ENCODE data around the gene ALDH4A1. TPM values are rescaled to one million over a fixed set of nuclear protein-coding genes. Genes with fewer than 3 reads are reported as not detected.

Gene ALDH4A1
- total RNA-seq, 4 donors from 2014 or later = 16.5 to 25.8 (median 22.1) TPM

- DNase-seq (ENCODE audit: low spot score in 2 of 2) = no peak
- 73% methylated on average over 9 of the region's 9 CpGs for whole genome bisulfite sequencing, 2 donors
- intact Hi-C loops (cut with DNase I; ENCODE audit: low total_unique reads) = no loop called here
- H3K4me3 ChIP-seq (ENCODE audit: low read depth, poor library complexity, severe bottlenecking) = no peak overlapping the region
- TF ChIP-seq CTCF (IDR thresholded peaks at IDR 0.05) (no peak), POLR2A (IDR thresholded peaks at IDR 0.05) (no peak)
Observed at GRCh38 chr1:18869847-18870594, 32.3 kb downstream of the ALDH4A1 start.

GRCh38 chr1:18868801-18869424, 33.4 kb downstream of the ALDH4A1 start:
- intact Hi-C loops (cut with DNase I; ENCODE audit: low total_unique reads) = no loop called here
- no peak for DNase-seq (ENCODE audit: low spot score in 2 of 2)
- H3K4me3 ChIP-seq (ENCODE audit: low read depth, poor library complexity, severe bottlenecking) = no peak overlapping the region
- TF ChIP-seq POLR2A (IDR thresholded peaks at IDR 0.05) (no peak), CTCF (IDR thresholded peaks at IDR 0.05) (no peak)
- WGBS, 2 donors = 60 to 67% methylated on average over 10 to 12 of the region's 12 CpGs

- TF ChIP-seq POLR2A (IDR thresholded peaks at IDR 0.05) = no peak
- TF ChIP-seq CTCF (IDR thresholded peaks at IDR 0.05) = no peak
- intact Hi-C loops (cut with DNase I; ENCODE audit: low total_unique reads) = no loop called here
- H3K4me3 ChIP-seq (ENCODE audit: low read depth, poor library complexity, severe bottlenecking) = no peak overlapping the region
- no peak for DNase-seq (ENCODE audit: low spot score in 2 of 2)
- 66 to 69% methylated on average over 5 of the region's 5 CpGs for WGBS, 2 donors
Observed at GRCh38 chr1:18868354-18868753, 34.0 kb downstream of the ALDH4A1 start.

GRCh38 chr1:18866846-18867245, 35.5 kb downstream of the ALDH4A1 start:
- no peak overlapping the region for H3K4me3 ChIP-seq (ENCODE audit: low read depth, poor library complexity, severe bottlenecking)
- TF ChIP-seq POLR2A (IDR thresholded peaks at IDR 0.05) (no peak), CTCF (IDR thresholded peaks at IDR 0.05) (no peak)
- 90 to 96% methylated on average over 3 of the region's 3 CpGs for WGBS, 2 donors
- DNase-seq (ENCODE audit: low spot score in 2 of 2) = no peak
- intact Hi-C loops (cut with DNase I; ENCODE audit: low total_unique reads) = no loop called here

DNA sequence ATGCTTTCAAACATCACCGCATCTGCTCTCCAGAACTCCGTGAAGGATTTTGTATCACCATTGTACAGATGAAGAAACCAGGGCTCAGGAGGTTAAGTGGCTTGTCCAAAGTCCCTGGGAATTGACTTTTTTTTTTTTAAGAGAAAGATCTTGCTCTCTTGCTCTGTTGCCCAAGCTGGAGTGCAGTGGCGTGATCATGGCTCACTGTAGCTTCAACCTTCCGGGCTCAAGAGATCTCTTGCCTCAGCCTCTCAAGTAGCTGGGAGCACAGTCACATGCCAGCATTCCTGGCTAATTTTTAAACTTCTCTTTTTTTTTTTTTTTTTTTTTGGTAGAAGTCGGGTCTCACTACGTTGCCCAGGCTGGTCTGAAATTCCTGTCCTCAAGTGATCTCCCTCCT, 36.0 kb downstream of the ALDH4A1 start:
- intact Hi-C loops (cut with DNase I; ENCODE audit: low total_unique reads) = no loop called here
- no peak for DNase-seq (ENCODE audit: low spot score in 2 of 2)
- TF ChIP-seq CTCF (IDR thresholded peaks at IDR 0.05) (no peak), POLR2A (IDR thresholded peaks at IDR 0.05) (no peak)
- H3K4me3 ChIP-seq (ENCODE audit: low read depth, poor library complexity, severe bottlenecking) = no peak overlapping the region
- 72% methylated on average over 6 of the region's 6 CpGs for whole genome bisulfite sequencing, 2 donors

All from lower leg skin (tissue), 4 donors.